ENCODE measurements around the gene BTBD2. TPM values are rescaled to one million over a fixed set of nuclear protein-coding genes. Genes with fewer than 3 reads are reported as not detected.

The BTBD2 gene
- total and polyA plus RNA-seq, 10 of the 15 experiments (the other 5 are each of a cell fraction or from before 2014, with no cell fraction given) = 0.13 to 66.2 (median 10.4) TPM

GRCh38 chr19:2021453-2022140 is 6.1 kb upstream of the BTBD2 start:
- DNase-seq (ENCODE audit: low read depth, low spot score) = no peak
- Histone ChIP-seq H3K4me3 (no peak overlapping the region), H3K4me2 (ENCODE audit: control insufficient read depth, insufficient read depth) (no peak overlapping the region), H3K4me1 (ENCODE audit: control insufficient read depth, insufficient read depth, low read length) (peaks cover 4% of the 10 kb centered on the region), H3K36me3 (ENCODE audit: control insufficient read depth in 2 of 2, insufficient read depth in 2 of 2, low read length in 1 of 2) (no peaks in the 10 kb centered on the region), H3K9ac (ENCODE audit: control insufficient read depth, insufficient read depth, low read length) (no peak overlapping the region), H3K9me3 (replicated peaks; ENCODE audit: control insufficient read depth, insufficient read depth, low read length) (no peaks in the 10 kb centered on the region; the same call in 2 of the 3 replicates), H2AFZ (ENCODE audit: control insufficient read depth, low read depth, low read length) (no peak overlapping the region), H4K20me1 (ENCODE audit: control insufficient read depth, insufficient read depth) (no peaks in the 10 kb centered on the region), H3K27ac (ENCODE audit: control insufficient read depth, insufficient read depth) (no peak overlapping the region), H3K27me3 (replicated peaks in 1 of 2; ENCODE audit: control insufficient read depth in 2 of 2, insufficient read depth in 2 of 2, low read length in 1 of 2) (no peaks in the 10 kb centered on the region), H3K79me2 (ENCODE audit: control insufficient read depth, insufficient read depth, low read length) (no peaks in the 10 kb centered on the region)
- BruUV-seq (replicated peaks) = no TSS peak
- ATAC-seq = no peak
- ChIA-PET CTCF (interaction anchor here (0.6 kb wide), 1 partner anchor 386 kb away, joined by 3 read pairs; no protein-coding TSS in a partner anchor), POLR2A (no interaction called here), SMC1A (ENCODE audit: uncharacterized antibody, unreplicated experiment) (no interaction called here), RAD21 (ENCODE audit: unreplicated experiment) (interaction anchor here (0.6 to 0.7 kb wide), 2 partner anchors 20 to 46 kb away, joined by 3 read pairs; no protein-coding TSS in a partner anchor)
- intact Hi-C loops (cut with micrococcal nuclease; ENCODE audit: unreplicated experiment) (no loop called here), in situ Hi-C loops (cut with MboI) (no loop called here)
- 72% methylated on average over 4 of the region's 4 CpGs for WGBS (ENCODE audit: insufficient coverage, insufficient replicate concordance, low lambda C conversion rate, missing lambda C conversion rate)
- FAIRE-seq = no peak
- TF ChIP-seq CHD2 (IDR thresholded peaks at IDR 0.05; ENCODE audit: borderline replicate concordance, low read depth, low read length) = no peak
- TF ChIP-seq CEBPB (IDR thresholded peaks at IDR 0.05; ENCODE audit: borderline replicate concordance in 1 of 2, low read depth in 2 of 2, low read length in 2 of 2) = no peak
- no peak for TF ChIP-seq EP300 (IDR thresholded peaks at IDR 0.05; ENCODE audit: borderline replicate concordance in 1 of 2, control insufficient read depth in 1 of 2, low read depth in 2 of 2, low read length in 2 of 2)
- no peak for TF ChIP-seq CBFB (IDR thresholded peaks at IDR 0.05; ENCODE audit: low read depth)
- TF ChIP-seq NR2F1 (conservative IDR thresholded peaks at IDR 0.05) = no peak
- no peak for TF ChIP-seq ZNF622 (IDR thresholded peaks at IDR 0.05)
- TF ChIP-seq ESRRA (IDR thresholded peaks at IDR 0.05; ENCODE audit: low read length) = no peak
- TF ChIP-seq SMARCA5 (IDR thresholded peaks at IDR 0.05) = no peak
- TF ChIP-seq IRF3 (IDR thresholded peaks at IDR 0.05) = no peak
- TF ChIP-seq RB1 (IDR thresholded peaks at IDR 0.05; ENCODE audit: borderline replicate concordance) = no peak
- no peak for TF ChIP-seq IRF4 (IDR thresholded peaks at IDR 0.05; ENCODE audit: low read depth, low read length)
- no peak for TF ChIP-seq ZZZ3 (IDR thresholded peaks at IDR 0.05; ENCODE audit: control insufficient read depth, insufficient read length, low read depth)
- TF ChIP-seq BRCA1 (IDR thresholded peaks at IDR 0.05; ENCODE audit: low read depth, low read length) = no peak
- TF ChIP-seq PKNOX1 (IDR thresholded peaks at IDR 0.05) = no peak
- no peak for TF ChIP-seq CBX3 (IDR thresholded peaks at IDR 0.05; ENCODE audit: borderline replicate concordance, low read depth)
- TF ChIP-seq NFYB (IDR thresholded peaks at IDR 0.05; ENCODE audit: insufficient read depth, low read depth, low read length) = no peak
- TF ChIP-seq POLR2A (IDR thresholded peaks at IDR 0.05; ENCODE audit: low read depth, low read length) = no peak
